Measurements from ENCODE around the gene PPP2R2C. TPM values are rescaled to one million over a fixed set of nuclear protein-coding genes. Genes with fewer than 3 reads are reported as not detected.

Gene PPP2R2C
- total RNA-seq, 1 donor from 2014 or later = not detected

DNA sequence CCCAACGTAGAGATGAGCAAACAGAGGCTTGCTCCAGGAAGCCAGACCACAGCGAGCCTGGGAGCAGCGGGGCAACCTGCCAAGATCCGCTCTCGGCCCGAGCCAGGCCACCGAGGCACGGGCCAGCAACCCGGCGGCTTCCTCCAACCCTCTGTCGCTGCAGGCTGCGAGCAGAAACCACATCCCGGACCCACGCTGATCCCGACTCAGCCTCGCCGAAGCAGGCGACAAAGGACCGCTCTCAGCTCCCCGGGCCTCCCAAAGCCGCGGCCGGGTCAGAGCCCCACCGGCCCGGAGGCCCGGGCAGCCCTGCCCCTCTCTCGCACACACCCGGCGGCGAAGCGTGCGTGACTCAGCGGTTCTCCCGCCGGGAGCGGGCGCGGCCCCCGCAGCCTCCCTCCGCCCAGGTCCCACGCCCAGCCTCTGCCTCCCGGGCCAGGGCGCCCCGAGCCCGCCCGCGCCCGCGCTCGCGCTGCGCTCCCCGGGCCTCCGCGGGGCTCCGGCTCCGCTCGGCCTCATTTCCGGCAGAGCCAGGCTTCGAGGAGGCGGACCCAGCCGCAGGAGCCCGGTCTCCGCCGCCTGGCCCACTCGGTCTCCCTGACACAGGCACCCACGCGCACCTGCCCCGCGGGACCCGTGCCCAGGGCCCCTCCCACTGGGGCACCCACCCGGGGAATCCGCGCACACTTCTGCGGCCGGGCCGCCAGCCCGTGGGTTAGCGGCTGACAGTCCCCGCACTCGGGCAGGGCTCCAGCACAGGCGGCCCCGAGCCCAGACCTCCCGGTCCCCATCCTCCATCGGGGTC, 1.7 kb downstream of the PPP2R2C start:
- peaks cover 5 to 7% (median 6%) of the 10 kb centered on the region in 3 donors for H3K4me1 ChIP-seq (ENCODE audit: control insufficient read depth in 3 of 3, insufficient read depth in 3 of 3, low read length in 3 of 3)
- no peaks in the 10 kb centered on the region for H3K36me3 ChIP-seq (ENCODE audit: control insufficient read depth in 3 of 3, insufficient read depth in 3 of 3, low read length in 3 of 3)
- no peak overlapping the region for H3K27ac ChIP-seq (ENCODE audit: low read depth, low read length)
- H3K9ac ChIP-seq (ENCODE audit: low read depth in 1 of 3, low read length in 3 of 3) = peak overlapping the region; percentile 30 to 68 (median 38)
- peaks cover 57 to 71% (median 65%) of the 10 kb centered on the region in 3 donors for H3K27me3 ChIP-seq (ENCODE audit: control insufficient read depth in 3 of 3, insufficient read depth in 3 of 3, low read length in 3 of 3)
- H3K9me3 ChIP-seq (ENCODE audit: control insufficient read depth in 3 of 3, low read length in 3 of 3) = no peaks in the 10 kb centered on the region
- peak overlapping the region; percentile 23 to 64 (median 59) for H3K4me3 ChIP-seq (ENCODE audit: low read length in 3 of 3)

GRCh38 chr4:6469898-6470501, 2.4 kb downstream of the PPP2R2C start:
- Histone ChIP-seq H3K27me3 (ENCODE audit: control insufficient read depth in 3 of 3, insufficient read depth in 3 of 3, low read length in 3 of 3) (peaks cover 50 to 64% (median 58%) of the 10 kb centered on the region in 3 donors), H3K4me1 (ENCODE audit: control insufficient read depth in 3 of 3, insufficient read depth in 3 of 3, low read length in 3 of 3) (peaks cover 5 to 7% (median 6%) of the 10 kb centered on the region in 3 donors), H3K27ac (ENCODE audit: low read depth, low read length) (no peak overlapping the region), H3K9me3 (ENCODE audit: control insufficient read depth in 3 of 3, low read length in 3 of 3) (no peaks in the 10 kb centered on the region), H3K36me3 (ENCODE audit: control insufficient read depth in 3 of 3, insufficient read depth in 3 of 3, low read length in 3 of 3) (no peaks in the 10 kb centered on the region), H3K4me3 (ENCODE audit: low read length in 3 of 3) (peak overlapping the region; percentile 23 to 64 (median 59)), H3K9ac (ENCODE audit: low read depth in 1 of 3, low read length in 3 of 3) (peak overlapping the region in 2 of 3 donors; percentile 38 to 68)

GRCh38 chr4:6469144-6469543, 3.3 kb downstream of the PPP2R2C start:
- H3K4me3 ChIP-seq (ENCODE audit: low read length in 3 of 3) = no peak overlapping the region
- H3K27ac ChIP-seq (ENCODE audit: low read depth, low read length) = no peak overlapping the region
- H3K9ac ChIP-seq (ENCODE audit: low read depth in 1 of 3, low read length in 3 of 3) = no peak overlapping the region
- peaks cover 5 to 7% (median 6%) of the 10 kb centered on the region in 3 donors for H3K4me1 ChIP-seq (ENCODE audit: control insufficient read depth in 3 of 3, insufficient read depth in 3 of 3, low read length in 3 of 3)
- H3K27me3 ChIP-seq (ENCODE audit: control insufficient read depth in 3 of 3, insufficient read depth in 3 of 3, low read length in 3 of 3) = peaks cover 43 to 57% (median 51%) of the 10 kb centered on the region in 3 donors
- H3K36me3 ChIP-seq (ENCODE audit: control insufficient read depth in 3 of 3, insufficient read depth in 3 of 3, low read length in 3 of 3) = no peaks in the 10 kb centered on the region
- H3K9me3 ChIP-seq (ENCODE audit: control insufficient read depth in 3 of 3, low read length in 3 of 3) = no peaks in the 10 kb centered on the region

- Histone ChIP-seq H3K9ac (ENCODE audit: low read depth in 1 of 3, low read length in 3 of 3) (no peak overlapping the region), H3K36me3 (ENCODE audit: control insufficient read depth in 3 of 3, insufficient read depth in 3 of 3, low read length in 3 of 3) (no peaks in the 10 kb centered on the region), H3K4me3 (ENCODE audit: low read length in 3 of 3) (no peak overlapping the region), H3K27me3 (ENCODE audit: control insufficient read depth in 3 of 3, insufficient read depth in 3 of 3, low read length in 3 of 3) (peaks cover 37 to 54% (median 46%) of the 10 kb centered on the region in 3 donors), H3K4me1 (ENCODE audit: control insufficient read depth in 3 of 3, insufficient read depth in 3 of 3, low read length in 3 of 3) (peaks cover 5 to 7% (median 6%) of the 10 kb centered on the region in 3 donors), H3K9me3 (ENCODE audit: control insufficient read depth in 3 of 3, low read length in 3 of 3) (no peaks in the 10 kb centered on the region), H3K27ac (ENCODE audit: low read depth, low read length) (no peak overlapping the region)
Measured at GRCh38 chr4:6468376-6468775, 4.0 kb downstream of the PPP2R2C start.

DNA sequence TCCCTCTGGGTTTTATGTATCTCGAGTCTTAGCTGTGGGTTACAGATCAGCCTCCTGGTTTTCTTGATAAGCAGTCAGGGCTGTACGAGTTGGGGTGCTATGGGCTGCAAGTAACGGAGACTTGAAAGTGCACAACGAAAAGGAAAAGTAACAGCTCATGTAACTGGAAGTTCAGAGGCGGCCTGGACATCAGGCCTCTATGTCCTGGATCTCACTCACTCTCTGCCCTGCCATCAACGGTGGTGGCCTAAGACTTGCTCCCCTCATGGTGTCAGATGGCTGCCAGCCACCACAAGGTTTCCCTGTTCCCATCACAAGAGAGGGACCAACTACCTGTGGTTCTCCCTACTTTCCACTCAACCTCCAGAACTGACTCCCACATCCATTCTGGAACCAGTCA, 4.8 kb downstream of the PPP2R2C start:
- Histone ChIP-seq H3K27ac (ENCODE audit: low read depth, low read length) (no peak overlapping the region), H3K4me1 (ENCODE audit: control insufficient read depth in 3 of 3, insufficient read depth in 3 of 3, low read length in 3 of 3) (peaks cover 5 to 7% (median 6%) of the 10 kb centered on the region in 3 donors), H3K9me3 (ENCODE audit: control insufficient read depth in 3 of 3, low read length in 3 of 3) (no peaks in the 10 kb centered on the region), H3K27me3 (ENCODE audit: control insufficient read depth in 3 of 3, insufficient read depth in 3 of 3, low read length in 3 of 3) (peaks cover 29 to 54% (median 44%) of the 10 kb centered on the region in 3 donors), H3K4me3 (ENCODE audit: low read length in 3 of 3) (no peak overlapping the region), H3K36me3 (ENCODE audit: control insufficient read depth in 3 of 3, insufficient read depth in 3 of 3, low read length in 3 of 3) (no peaks in the 10 kb centered on the region), H3K9ac (ENCODE audit: low read depth in 1 of 3, low read length in 3 of 3) (no peak overlapping the region)

GRCh38 chr4:6466756-6467381, 5.5 kb downstream of the PPP2R2C start:
- H3K9ac ChIP-seq (ENCODE audit: low read depth in 1 of 3, low read length in 3 of 3) = no peak overlapping the region
- no peak overlapping the region for H3K4me3 ChIP-seq (ENCODE audit: low read length in 3 of 3)
- peaks cover 5 to 7% (median 6%) of the 10 kb centered on the region in 3 donors for H3K4me1 ChIP-seq (ENCODE audit: control insufficient read depth in 3 of 3, insufficient read depth in 3 of 3, low read length in 3 of 3)
- H3K27ac ChIP-seq (ENCODE audit: low read depth, low read length) = no peak overlapping the region
- no peaks in the 10 kb centered on the region for H3K9me3 ChIP-seq (ENCODE audit: control insufficient read depth in 3 of 3, low read length in 3 of 3)
- H3K36me3 ChIP-seq (ENCODE audit: control insufficient read depth in 3 of 3, insufficient read depth in 3 of 3, low read length in 3 of 3) = no peaks in the 10 kb centered on the region
- peaks cover 30 to 56% (median 44%) of the 10 kb centered on the region in 3 donors for H3K27me3 ChIP-seq (ENCODE audit: control insufficient read depth in 3 of 3, insufficient read depth in 3 of 3, low read length in 3 of 3)

DNA sequence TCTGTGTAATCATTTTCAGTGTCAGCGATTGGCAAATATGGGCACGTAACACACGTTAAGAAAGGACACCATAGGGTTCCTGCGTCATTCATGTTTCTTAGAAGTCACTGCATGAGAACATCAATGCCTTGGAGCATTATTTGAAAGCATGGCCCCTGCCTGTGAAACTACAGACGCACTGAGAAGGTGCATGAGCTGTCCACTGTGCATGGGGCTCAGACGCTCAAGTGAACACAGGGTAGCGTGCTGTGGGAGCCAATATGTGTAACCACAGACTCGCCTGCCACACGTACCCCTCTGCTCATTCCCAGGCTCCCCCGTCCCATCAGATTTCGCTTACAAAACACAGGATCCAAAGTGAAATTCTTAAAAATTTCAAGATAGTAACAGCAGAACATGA, 6.5 kb downstream of the PPP2R2C start:
- H3K27me3 ChIP-seq (ENCODE audit: control insufficient read depth in 3 of 3, insufficient read depth in 3 of 3, low read length in 3 of 3) = peaks cover 33 to 54% (median 40%) of the 10 kb centered on the region in 3 donors

GRCh38 chr4:6464842-6465588, 7.4 kb downstream of the PPP2R2C start:
- H3K27me3 ChIP-seq (ENCODE audit: control insufficient read depth in 3 of 3, insufficient read depth in 3 of 3, low read length in 3 of 3) = peaks cover 24 to 48% (median 36%) of the 10 kb centered on the region in 3 donors
- no peaks in the 10 kb centered on the region for H3K9me3 ChIP-seq (ENCODE audit: control insufficient read depth in 3 of 3, low read length in 3 of 3)
- no peak overlapping the region for H3K27ac ChIP-seq (ENCODE audit: low read depth, low read length)
- no peak overlapping the region for H3K4me3 ChIP-seq (ENCODE audit: low read length in 3 of 3)
- H3K9ac ChIP-seq (ENCODE audit: low read depth in 1 of 3, low read length in 3 of 3) = no peak overlapping the region
- H3K4me1 ChIP-seq (ENCODE audit: control insufficient read depth in 3 of 3, insufficient read depth in 3 of 3, low read length in 3 of 3) = peaks cover 0 to under 1% (median 0%) of the 10 kb centered on the region in 3 donors
- H3K36me3 ChIP-seq (ENCODE audit: control insufficient read depth in 3 of 3, insufficient read depth in 3 of 3, low read length in 3 of 3) = no peaks in the 10 kb centered on the region

More for the DNA sequence above, 6.5 kb downstream of the PPP2R2C start:
- Histone ChIP-seq H3K27ac (ENCODE audit: low read depth, low read length) (no peak overlapping the region), H3K4me3 (ENCODE audit: low read length in 3 of 3) (no peak overlapping the region), H3K9ac (ENCODE audit: low read depth in 1 of 3, low read length in 3 of 3) (no peak overlapping the region), H3K4me1 (ENCODE audit: control insufficient read depth in 3 of 3, insufficient read depth in 3 of 3, low read length in 3 of 3) (peaks cover 5 to 7% (median 6%) of the 10 kb centered on the region in 3 donors), H3K36me3 (ENCODE audit: control insufficient read depth in 3 of 3, insufficient read depth in 3 of 3, low read length in 3 of 3) (no peaks in the 10 kb centered on the region), H3K9me3 (ENCODE audit: control insufficient read depth in 3 of 3, low read length in 3 of 3) (no peaks in the 10 kb centered on the region)

All from skeletal muscle tissue (tissue), 4 donors.